Coronary artery (tissue), 2 donors: ENCODE measurements around the gene HAS3.

Experiments used
- DNase-seq: peaks from one replicate; pipeline ENCODE4 v3.0.0-alpha.2; 2017; ENCODE audit warnings: low spot score
- H3K27ac ChIP-seq, 2 donors: fragments of 200-600 bp; sonication (generic); one replicate each; pipeline ENCODE4 v1.5.1; 2016 to 2019
- H3K4me3 ChIP-seq: fragments of 200-600 bp; sonication (generic); 2 replicates; pipeline ENCODE4 v1.5.1; 2016; ENCODE audit warnings: mild to moderate bottlenecking, moderate library complexity
- TF ChIP-seq, protein P1 (sequence below): fragments of 200-600 bp; sonication (generic); IDR thresholded peaks from one replicate; pipeline ENCODE4 v1.5.1; 2019; ENCODE audit warnings: antibody characterized with exemption

The HAS3 gene

DNA sequence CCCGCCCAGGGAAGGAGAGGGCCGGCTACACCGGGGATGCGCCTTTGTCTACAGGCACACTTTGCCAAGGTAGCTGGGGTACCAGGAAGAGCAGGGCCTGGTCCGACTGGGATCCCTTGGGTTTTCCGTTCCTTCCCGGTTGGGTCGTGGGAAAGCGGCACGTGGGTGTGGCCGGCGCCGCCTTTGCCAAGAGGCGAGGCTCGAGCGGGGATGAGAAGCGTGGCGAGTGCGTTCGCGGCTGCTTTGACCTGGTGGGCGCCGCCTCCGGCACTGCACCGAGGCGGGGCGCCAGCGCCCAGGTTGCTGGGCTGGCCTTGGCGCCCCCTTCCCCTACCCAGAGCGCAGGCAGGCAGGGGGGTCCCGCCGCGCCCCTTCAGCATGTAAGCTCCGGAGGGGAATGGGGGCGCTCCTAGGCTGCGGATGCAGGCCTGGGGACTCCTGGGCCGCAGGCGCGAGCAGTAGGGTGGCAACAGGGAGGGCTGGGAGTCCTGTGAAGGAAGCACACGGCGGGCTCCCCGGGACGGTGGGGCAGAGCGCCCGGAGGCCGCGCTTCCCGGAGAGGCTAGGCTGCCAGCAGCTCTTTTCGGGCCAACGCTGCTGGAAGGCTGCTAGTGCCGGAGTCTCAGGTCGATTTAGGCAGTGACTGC lies 2.0 kb downstream of the HAS3 start:
- H3K4me3 ChIP-seq, result peak overlapping the region; percentile 65
- TF ChIP-seq, protein P1, sequence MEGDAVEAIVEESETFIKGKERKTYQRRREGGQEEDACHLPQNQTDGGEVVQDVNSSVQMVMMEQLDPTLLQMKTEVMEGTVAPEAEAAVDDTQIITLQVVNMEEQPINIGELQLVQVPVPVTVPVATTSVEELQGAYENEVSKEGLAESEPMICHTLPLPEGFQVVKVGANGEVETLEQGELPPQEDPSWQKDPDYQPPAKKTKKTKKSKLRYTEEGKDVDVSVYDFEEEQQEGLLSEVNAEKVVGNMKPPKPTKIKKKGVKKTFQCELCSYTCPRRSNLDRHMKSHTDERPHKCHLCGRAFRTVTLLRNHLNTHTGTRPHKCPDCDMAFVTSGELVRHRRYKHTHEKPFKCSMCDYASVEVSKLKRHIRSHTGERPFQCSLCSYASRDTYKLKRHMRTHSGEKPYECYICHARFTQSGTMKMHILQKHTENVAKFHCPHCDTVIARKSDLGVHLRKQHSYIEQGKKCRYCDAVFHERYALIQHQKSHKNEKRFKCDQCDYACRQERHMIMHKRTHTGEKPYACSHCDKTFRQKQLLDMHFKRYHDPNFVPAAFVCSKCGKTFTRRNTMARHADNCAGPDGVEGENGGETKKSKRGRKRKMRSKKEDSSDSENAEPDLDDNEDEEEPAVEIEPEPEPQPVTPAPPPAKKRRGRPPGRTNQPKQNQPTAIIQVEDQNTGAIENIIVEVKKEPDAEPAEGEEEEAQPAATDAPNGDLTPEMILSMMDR, result no peak
- H3K27ac ChIP-seq, result no peak overlapping the region
- DNase-seq, result no peak

DNA sequence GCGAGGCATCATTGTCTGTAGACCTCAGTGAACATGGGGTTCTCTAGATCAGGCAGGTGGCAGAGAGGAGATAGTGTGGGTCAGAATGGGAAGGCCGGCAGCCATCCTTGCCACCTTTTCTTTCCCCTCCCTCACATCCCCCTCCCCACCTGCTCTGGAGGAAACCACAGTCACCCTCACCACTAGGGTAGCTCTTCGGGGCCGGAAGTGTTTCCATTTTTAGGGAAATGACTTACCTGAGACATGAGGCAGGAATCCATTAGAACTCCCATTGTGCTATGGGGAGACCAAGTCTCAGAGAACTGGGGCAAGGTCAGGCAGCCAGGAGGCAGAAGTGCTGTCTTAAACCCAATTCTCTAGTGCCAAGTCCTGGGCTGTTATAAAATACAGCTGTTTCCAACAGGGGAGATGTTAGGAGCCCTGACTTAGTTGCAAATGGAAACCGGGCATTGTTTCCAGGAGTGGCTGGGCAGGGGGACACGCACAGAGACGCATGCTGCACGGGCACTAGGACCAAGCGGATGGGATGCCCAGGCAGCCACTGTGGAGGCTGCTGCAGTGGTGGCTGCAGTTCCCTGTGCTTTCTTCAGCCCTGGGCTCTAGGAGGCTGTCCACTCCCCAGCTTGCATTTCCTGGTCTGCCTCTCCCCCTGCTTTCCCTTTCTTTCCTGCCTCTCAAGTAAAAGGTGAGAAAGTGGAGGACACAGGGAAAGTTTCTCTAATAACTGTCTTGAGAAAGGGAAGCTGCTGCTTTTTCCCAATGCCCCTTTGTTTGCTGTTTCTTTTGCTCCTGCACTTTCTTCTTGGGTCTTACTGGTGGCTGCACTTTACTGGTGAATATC lies 2.8 kb downstream of the HAS3 start:
- TF ChIP-seq, protein P1, result no peak
- Histone ChIP-seq H3K4me3 (peak overlapping the region; percentile 65), H3K27ac (no peak overlapping the region)
- no peak for DNase-seq

DNA sequence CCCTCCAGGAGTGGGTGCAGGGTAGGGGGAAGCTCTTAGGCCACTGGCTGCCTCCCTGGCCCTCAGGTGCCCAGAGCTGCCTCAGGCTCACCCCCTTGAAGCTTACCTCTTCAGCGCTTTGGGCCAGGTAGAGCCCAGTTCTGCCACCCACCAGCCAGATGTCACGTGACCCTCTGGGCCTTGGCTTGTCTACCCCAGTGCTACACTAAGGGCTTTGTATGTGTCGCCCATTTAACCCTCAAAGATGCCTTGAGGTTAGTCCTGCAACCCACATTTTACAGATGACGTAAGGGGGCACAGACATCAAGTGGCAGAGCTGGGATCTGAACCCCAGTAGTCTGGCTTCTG lies 3.4 kb downstream of the HAS3 start:
- TF ChIP-seq, protein P1, result no peak
- Histone ChIP-seq H3K4me3 (no peak overlapping the region), H3K27ac (no peak overlapping the region)
- no peak for DNase-seq

DNA sequence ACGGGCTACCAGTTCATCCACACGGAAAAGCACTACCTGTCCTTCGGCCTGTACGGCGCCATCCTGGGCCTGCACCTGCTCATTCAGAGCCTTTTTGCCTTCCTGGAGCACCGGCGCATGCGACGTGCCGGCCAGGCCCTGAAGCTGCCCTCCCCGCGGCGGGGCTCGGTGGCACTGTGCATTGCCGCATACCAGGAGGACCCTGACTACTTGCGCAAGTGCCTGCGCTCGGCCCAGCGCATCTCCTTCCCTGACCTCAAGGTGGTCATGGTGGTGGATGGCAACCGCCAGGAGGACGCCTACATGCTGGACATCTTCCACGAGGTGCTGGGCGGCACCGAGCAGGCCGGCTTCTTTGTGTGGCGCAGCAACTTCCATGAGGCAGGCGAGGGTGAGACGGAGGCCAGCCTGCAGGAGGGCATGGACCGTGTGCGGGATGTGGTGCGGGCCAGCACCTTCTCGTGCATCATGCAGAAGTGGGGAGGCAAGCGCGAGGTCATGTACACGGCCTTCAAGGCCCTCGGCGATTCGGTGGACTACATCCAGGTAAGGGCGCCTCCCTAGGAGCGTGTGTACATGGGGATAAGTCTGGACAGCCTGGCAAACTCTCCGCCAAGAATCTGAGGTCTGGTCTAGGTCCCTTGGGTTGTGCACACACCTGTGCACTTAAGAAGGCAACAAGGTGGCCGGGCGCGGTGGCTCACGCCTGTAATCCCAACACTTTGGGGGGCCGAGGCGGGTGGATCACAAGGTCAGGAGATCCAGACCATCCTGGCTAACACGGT lies 4.2 kb downstream of the HAS3 start:
- TF ChIP-seq, protein P1, result no peak
- H3K27ac ChIP-seq, result no peak overlapping the region
- H3K4me3 ChIP-seq, result no peak overlapping the region
- no peak for DNase-seq

DNA sequence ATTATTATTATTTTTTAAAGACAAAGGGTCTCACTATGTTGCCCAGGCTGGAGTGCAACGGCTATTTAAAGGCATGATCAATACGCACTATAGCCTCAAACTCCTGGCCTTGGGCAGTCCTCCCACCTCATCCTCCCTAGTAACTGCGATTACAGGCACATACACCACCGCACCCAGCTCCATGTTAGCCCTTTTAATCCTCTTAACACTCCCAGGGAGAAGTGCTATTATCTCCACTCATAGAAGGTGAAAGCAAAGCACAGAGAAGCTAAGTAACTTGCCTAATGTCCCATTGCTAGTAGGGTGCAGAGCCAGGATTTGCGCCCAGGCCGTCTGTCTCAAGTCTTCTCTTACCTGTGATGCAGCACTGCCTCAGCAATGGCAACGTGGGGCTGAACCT lies 5.0 kb downstream of the HAS3 start:
- Histone ChIP-seq H3K4me3 (no peak overlapping the region), H3K27ac (no peak overlapping the region)
- TF ChIP-seq, protein P1, result no peak
- no peak for DNase-seq

DNA sequence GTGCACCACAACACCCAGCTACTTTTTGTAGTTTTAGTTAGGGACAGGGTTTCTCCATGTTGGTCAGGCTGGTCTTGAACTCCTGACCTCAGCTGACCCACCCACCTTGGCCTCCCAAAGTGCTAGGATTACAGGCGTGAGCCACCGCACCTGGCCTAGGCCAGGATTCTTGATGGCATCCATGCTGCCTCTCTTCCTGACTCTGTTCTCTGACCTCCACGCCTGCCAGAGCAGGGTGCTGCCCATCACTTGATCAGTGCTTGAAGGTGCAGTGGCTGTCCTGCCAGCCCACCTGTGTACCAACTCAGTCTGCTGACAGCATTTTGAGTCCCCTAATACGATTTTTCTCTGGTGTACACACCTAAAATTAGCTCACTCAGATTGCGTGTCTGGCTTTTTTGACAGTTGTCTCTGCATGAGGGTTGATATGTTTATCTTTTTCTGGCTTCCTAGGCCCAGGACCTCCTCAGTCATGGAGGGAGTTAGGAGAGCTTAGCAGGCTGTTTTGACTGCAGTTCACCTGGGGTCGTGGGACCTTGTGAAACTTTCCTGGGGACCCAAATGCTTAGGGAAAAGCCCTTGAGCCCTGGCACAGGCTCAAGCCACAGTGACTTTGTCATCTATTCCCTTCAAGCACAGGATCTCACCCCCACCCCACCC lies 5.9 kb downstream of the HAS3 start:
- Histone ChIP-seq H3K4me3 (no peak overlapping the region), H3K27ac (no peak overlapping the region)
- TF ChIP-seq, protein P1, result no peak
- DNase-seq, result no peak
